Activated T-cell treated with anti-CD3 and anti-CD28 coated beads, Interleukin-2, amount 50 U/mL, for 24 hours (primary cell): Measurements from ENCODE around the gene PANK3.
"Not testable (repeated sequence)": the region's sequence is repeated elsewhere in the genome, so short reads cannot be mapped to it uniquely, and the experiment has no call there.

ENCODE experiments used
- DNase-seq: peaks from one replicate; pipeline ENCODE4 v3.0.0-alpha.2; 2020
- H3K27ac Mint-ChIP-seq: 2 replicates; pipeline ENCODE4 v1.8.0; 2020; ENCODE audit warnings: mild to moderate bottlenecking, mixed read lengths
- H3K27me3 Mint-ChIP-seq: 2 replicates; pipeline ENCODE4 v1.8.0; 2020; ENCODE audit warnings: mixed read lengths
- H3K36me3 Mint-ChIP-seq: 2 replicates; pipeline ENCODE4 v1.8.0; 2020; ENCODE audit warnings: low read depth, mixed read lengths
- H3K4me1 Mint-ChIP-seq: 2 replicates; pipeline ENCODE4 v1.8.0; 2020; ENCODE audit warnings: low read depth, mixed read lengths
- H3K4me3 Mint-ChIP-seq: 2 replicates; pipeline ENCODE4 v1.8.0; 2020; ENCODE audit warnings: mild to moderate bottlenecking, moderate library complexity, mixed read lengths
- H3K9me3 Mint-ChIP-seq: 2 replicates; pipeline ENCODE4 v1.8.0; 2020; ENCODE audit warnings: mixed read lengths

Gene PANK3

GRCh38 chr5:168603746-168604145, 24.6 kb upstream of the PANK3 start:
- H3K27ac Mint-ChIP-seq: no peak overlapping the region
- no peaks in the 10 kb centered on the region for H3K36me3 Mint-ChIP-seq
- H3K4me3 Mint-ChIP-seq: no peak overlapping the region
- H3K27me3 Mint-ChIP-seq: peaks cover 11% of the 10 kb centered on the region
- no peak for DNase-seq
- H3K4me1 Mint-ChIP-seq: peaks cover 15% of the 10 kb centered on the region
- no peaks in the 10 kb centered on the region for H3K9me3 Mint-ChIP-seq

GRCh38 chr5:168602517-168602916, 23.3 kb upstream of the PANK3 start:
- DNase-seq: no peak
- Mint-ChIP-seq H3K36me3 (no peaks in the 10 kb centered on the region), H3K27ac (no peak overlapping the region), H3K4me1 (peaks cover 2% of the 10 kb centered on the region), H3K9me3 (no peaks in the 10 kb centered on the region), H3K4me3 (no peak overlapping the region), H3K27me3 (peaks cover 21% of the 10 kb centered on the region)

GRCh38 chr5:168601972-168602371, 22.8 kb upstream of the PANK3 start:
- no peak for DNase-seq
- H3K9me3 Mint-ChIP-seq: no peaks in the 10 kb centered on the region
- H3K27ac Mint-ChIP-seq: no peak overlapping the region
- no peak overlapping the region for H3K4me3 Mint-ChIP-seq
- peaks cover 2% of the 10 kb centered on the region for H3K4me1 Mint-ChIP-seq
- peaks cover 25% of the 10 kb centered on the region for H3K27me3 Mint-ChIP-seq
- no peaks in the 10 kb centered on the region for H3K36me3 Mint-ChIP-seq

GRCh38 chr5:168600409-168600808, 21.2 kb upstream of the PANK3 start:
- no peaks in the 10 kb centered on the region for H3K9me3 Mint-ChIP-seq
- DNase-seq: no peak
- peaks cover 2% of the 10 kb centered on the region for H3K4me1 Mint-ChIP-seq
- H3K27me3 Mint-ChIP-seq: peaks cover 37% of the 10 kb centered on the region
- H3K4me3 Mint-ChIP-seq: no peak overlapping the region
- H3K27ac Mint-ChIP-seq: no peak overlapping the region
- H3K36me3 Mint-ChIP-seq: no peaks in the 10 kb centered on the region

- Mint-ChIP-seq H3K27me3 (peaks cover 37% of the 10 kb centered on the region), H3K27ac (no peak overlapping the region), H3K9me3 (no peaks in the 10 kb centered on the region), H3K36me3 (no peaks in the 10 kb centered on the region), H3K4me3 (no peak overlapping the region), H3K4me1 (peaks cover 2% of the 10 kb centered on the region)
- DNase-seq: no peak
Observed at GRCh38 chr5:168599826-168600225, 20.7 kb upstream of the PANK3 start.

GRCh38 chr5:168598639-168599038, 19.5 kb upstream of the PANK3 start:
- DNase-seq: no peak
- peaks cover 46% of the 10 kb centered on the region for H3K27me3 Mint-ChIP-seq
- H3K9me3 Mint-ChIP-seq: no peaks in the 10 kb centered on the region
- no peaks in the 10 kb centered on the region for H3K4me1 Mint-ChIP-seq
- no peaks in the 10 kb centered on the region for H3K36me3 Mint-ChIP-seq
- H3K27ac Mint-ChIP-seq: no peak overlapping the region
- H3K4me3 Mint-ChIP-seq: no peak overlapping the region

GRCh38 chr5:168596927-168597326, 17.8 kb upstream of the PANK3 start:
- Mint-ChIP-seq H3K27me3 (peaks cover 52% of the 10 kb centered on the region), H3K36me3 (no peaks in the 10 kb centered on the region), H3K4me3 (no peak overlapping the region), H3K4me1 (no peaks in the 10 kb centered on the region), H3K27ac (no peak overlapping the region), H3K9me3 (no peaks in the 10 kb centered on the region)
- DNase-seq: no peak

- not testable (repeated sequence) for H3K9me3 Mint-ChIP-seq, DNase-seq, H3K36me3 Mint-ChIP-seq, H3K27ac Mint-ChIP-seq, H3K4me3 Mint-ChIP-seq, H3K4me1 Mint-ChIP-seq
- peaks cover 50% of the 10 kb centered on the region for H3K27me3 Mint-ChIP-seq
Observed at GRCh38 chr5:168596122-168596521, 17.0 kb upstream of the PANK3 start.

GRCh38 chr5:168592014-168592368, 12.8 kb upstream of the PANK3 start:
- H3K4me3 Mint-ChIP-seq: no peak overlapping the region
- H3K9me3 Mint-ChIP-seq: no peaks in the 10 kb centered on the region
- H3K27ac Mint-ChIP-seq: no peak overlapping the region
- peaks cover 32% of the 10 kb centered on the region for H3K27me3 Mint-ChIP-seq
- no peaks in the 10 kb centered on the region for H3K36me3 Mint-ChIP-seq
- H3K4me1 Mint-ChIP-seq: no peaks in the 10 kb centered on the region
- no peak for DNase-seq

- Mint-ChIP-seq H3K9me3 (no peaks in the 10 kb centered on the region), H3K4me1 (no peaks in the 10 kb centered on the region), H3K36me3 (no peaks in the 10 kb centered on the region), H3K4me3 (no peak overlapping the region), H3K27ac (no peak overlapping the region), H3K27me3 (peaks cover 27% of the 10 kb centered on the region)
- DNase-seq: no peak
Observed at GRCh38 chr5:168591302-168592013, 12.3 kb upstream of the PANK3 start.

- Mint-ChIP-seq H3K27me3 (peaks cover 24% of the 10 kb centered on the region), H3K36me3 (no peaks in the 10 kb centered on the region), H3K4me1 (no peaks in the 10 kb centered on the region), H3K9me3 (no peaks in the 10 kb centered on the region), H3K27ac (no peak overlapping the region), H3K4me3 (no peak overlapping the region)
- no peak for DNase-seq
Observed at GRCh38 chr5:168590666-168591065, 11.5 kb upstream of the PANK3 start.

GRCh38 chr5:168587987-168588386, 8.8 kb upstream of the PANK3 start:
- H3K4me1 Mint-ChIP-seq: peaks cover 2% of the 10 kb centered on the region
- H3K27ac Mint-ChIP-seq: no peak overlapping the region
- H3K4me3 Mint-ChIP-seq: no peak overlapping the region
- no peaks in the 10 kb centered on the region for H3K36me3 Mint-ChIP-seq
- no peaks in the 10 kb centered on the region for H3K9me3 Mint-ChIP-seq
- DNase-seq: no peak
- peaks cover 15% of the 10 kb centered on the region for H3K27me3 Mint-ChIP-seq

- peaks cover 15% of the 10 kb centered on the region for H3K27me3 Mint-ChIP-seq
- no peak for DNase-seq
- H3K4me3 Mint-ChIP-seq: no peak overlapping the region
- H3K36me3 Mint-ChIP-seq: no peaks in the 10 kb centered on the region
- peaks cover 4% of the 10 kb centered on the region for H3K4me1 Mint-ChIP-seq
- H3K9me3 Mint-ChIP-seq: no peaks in the 10 kb centered on the region
- H3K27ac Mint-ChIP-seq: no peak overlapping the region
Observed at GRCh38 chr5:168585119-168585856, 6.1 kb upstream of the PANK3 start.

GRCh38 chr5:168583742-168584482, 4.7 kb upstream of the PANK3 start:
- Mint-ChIP-seq H3K4me1 (peaks cover 10% of the 10 kb centered on the region), H3K4me3 (no peak overlapping the region)

More at GRCh38 chr5:168583742-168584482, 4.7 kb upstream of the PANK3 start:
- Mint-ChIP-seq H3K9me3 (no peaks in the 10 kb centered on the region), H3K27me3 (peaks cover 15% of the 10 kb centered on the region), H3K36me3 (peaks cover under 1% of the 10 kb centered on the region), H3K27ac (no peak overlapping the region)
- no peak for DNase-seq
